H9 (cell line): Measurements from ENCODE around the gene KIF19. TPM values are rescaled to one million over a fixed set of nuclear protein-coding genes. Genes with fewer than 3 reads are reported as not detected.

Source experiments
- DNase-seq: peaks from one replicate; pipeline ENCODE4 v3.0.0-alpha.2; 2017
- H2AFZ ChIP-seq: one replicate; pipeline ENCODE4 v1.6.1; 2013; ENCODE audit warnings: mild to moderate bottlenecking, low read length, control low read depth, moderate library complexity
- H2AK5ac ChIP-seq: 2 replicates; pipeline ENCODE4 v1.6.1; 2013; ENCODE audit warnings: low read length, control low read depth, mixed read lengths; ENCODE audit not compliant: insufficient read length
- H2BK120ac ChIP-seq: one replicate; pipeline ENCODE4 v1.6.1; 2013; ENCODE audit warnings: low read depth, mild to moderate bottlenecking, low read length, control low read depth, inconsistent platforms; ENCODE audit not compliant: poor library complexity, severe bottlenecking
- H2BK12ac ChIP-seq: 2 replicates; pipeline ENCODE4 v1.6.1; 2013; ENCODE audit warnings: low read length, control low read depth, mixed read lengths, low read depth; ENCODE audit not compliant: insufficient read length
- H2BK15ac ChIP-seq: 2 replicates; pipeline ENCODE4 v1.6.1; 2013; ENCODE audit warnings: low read depth, low read length, control low read depth
- H2BK20ac ChIP-seq: one replicate; pipeline ENCODE4 v1.6.1; 2013; ENCODE audit warnings: low read depth, mild to moderate bottlenecking, low read length, control low read depth, inconsistent platforms; ENCODE audit not compliant: poor library complexity, severe bottlenecking
- H2BK5ac ChIP-seq: 2 replicates; pipeline ENCODE4 v1.6.1; 2013; ENCODE audit warnings: low read length, control low read depth, mixed read lengths; ENCODE audit not compliant: insufficient read length
- H3K14ac ChIP-seq: 2 replicates; pipeline ENCODE4 v1.6.1; 2013; ENCODE audit warnings: low read length, control low read depth; ENCODE audit not compliant: insufficient read depth
- H3K18ac ChIP-seq: 2 replicates; pipeline ENCODE4 v1.6.1; 2013; ENCODE audit warnings: low read depth, mild to moderate bottlenecking, mixed read lengths, low read length, control low read depth; ENCODE audit not compliant: insufficient read length
- H3K23ac ChIP-seq: 2 replicates; pipeline ENCODE4 v1.6.1; 2013; ENCODE audit warnings: low read length, control low read depth, mixed read lengths, low read depth; ENCODE audit not compliant: insufficient read length
- H3K23me2 ChIP-seq: 2 replicates; pipeline ENCODE4 v1.6.1; 2013; ENCODE audit warnings: low read depth, mild to moderate bottlenecking, mixed read lengths, low read length, control low read depth; ENCODE audit not compliant: insufficient read length, poor library complexity, severe bottlenecking
- H3K27ac ChIP-seq: 2 replicates; pipeline ENCODE4 v1.5.1; 2013; ENCODE audit warnings: low read length, control low read depth, mixed read lengths, low read depth; ENCODE audit not compliant: insufficient read length
- H3K27me3 ChIP-seq: 2 replicates; pipeline ENCODE4 v1.6.1; 2013; ENCODE audit warnings: low read length, control low read depth, inconsistent platforms; ENCODE audit not compliant: insufficient read depth
- H3K4ac ChIP-seq: 2 replicates; pipeline ENCODE4 v1.6.1; 2013; ENCODE audit warnings: low read depth, mild to moderate bottlenecking, control low read depth, inconsistent platforms, low read length, moderate library complexity
- H3K4me1 ChIP-seq: 2 replicates; pipeline ENCODE4 v1.6.1; 2013; ENCODE audit warnings: low read length, control low read depth, inconsistent platforms; ENCODE audit not compliant: insufficient read depth
- H3K4me2 ChIP-seq: 2 replicates; pipeline ENCODE4 v1.6.1; 2013; ENCODE audit warnings: low read length, control low read depth, mixed read lengths; ENCODE audit not compliant: insufficient read length, insufficient read depth
- H3K56ac ChIP-seq: 2 replicates; pipeline ENCODE4 v1.6.1; 2013; ENCODE audit warnings: low read depth, mild to moderate bottlenecking, mixed read lengths, low read length, control low read depth; ENCODE audit not compliant: insufficient read length
- H3K79me1 ChIP-seq: 2 replicates; pipeline ENCODE4 v1.6.1; 2013; ENCODE audit warnings: low read depth, mild to moderate bottlenecking, moderate library complexity, low read length, control low read depth, inconsistent platforms; ENCODE audit not compliant: insufficient read depth, poor library complexity, severe bottlenecking
- H3K79me2 ChIP-seq: 2 replicates; pipeline ENCODE4 v1.6.1; 2013; ENCODE audit warnings: low read length, control low read depth, inconsistent platforms; ENCODE audit not compliant: insufficient read depth
- H3K9ac ChIP-seq: 2 replicates; pipeline ENCODE4 v1.6.1; 2013; ENCODE audit warnings: low read length, control low read depth, mixed read lengths; ENCODE audit not compliant: insufficient read length; ENCODE audit errors: extremely low read depth
- H3K9me3 ChIP-seq: one replicate; pipeline ENCODE4 v1.6.1; 2013; ENCODE audit warnings: low read depth, low read length, inconsistent platforms; ENCODE audit not compliant: control insufficient read depth
- H3T11ph ChIP-seq: one replicate; pipeline ENCODE4 v1.6.1; 2013; ENCODE audit warnings: mild to moderate bottlenecking, low read length, control low read depth, inconsistent platforms
- H4K20me1 ChIP-seq: one replicate; pipeline ENCODE4 v1.6.1; 2013; ENCODE audit not compliant: control insufficient read depth, insufficient read length, insufficient read depth
- H4K5ac ChIP-seq: 2 replicates; pipeline ENCODE4 v1.6.1; 2013; ENCODE audit warnings: low read depth, mild to moderate bottlenecking, mixed read lengths, low read length, control low read depth; ENCODE audit not compliant: insufficient read length
- H4K8ac ChIP-seq: replicated peaks from 2 replicates; pipeline ENCODE4 v1.6.1; 2013; ENCODE audit warnings: low read length, control low read depth, mixed read lengths, low read depth; ENCODE audit not compliant: insufficient read length
- H4K91ac ChIP-seq: 2 replicates; pipeline ENCODE4 v1.6.1; 2013; ENCODE audit warnings: low read depth, mild to moderate bottlenecking, moderate library complexity, mixed read lengths, low read length, control low read depth; ENCODE audit not compliant: insufficient read length
- H3K27ac Mint-ChIP-seq, 3 experiments: 2 replicates in 2 of 3; 3 replicates in 1 of 3; pipeline ENCODE4 v1.8.0; 2020 to 2021; ENCODE audit warnings: mixed read lengths in 3 of 3, mild to moderate bottlenecking in 1 of 3, moderate library complexity in 1 of 3
- H3K27me3 Mint-ChIP-seq: 2 replicates; pipeline ENCODE4 v1.8.0; 2021; ENCODE audit warnings: low read depth, mild to moderate bottlenecking, moderate library complexity, mixed read lengths
- H3K36me3 Mint-ChIP-seq, 3 experiments: 2 replicates in 2 of 3; 3 replicates in 1 of 3; pipeline ENCODE4 v1.8.0; 2020 to 2021; ENCODE audit warnings: low read depth in 3 of 3, mixed read lengths in 3 of 3; ENCODE audit not compliant: insufficient read depth in 1 of 3
- H3K4me1 Mint-ChIP-seq, 2 experiments: 2 replicates each; pipeline ENCODE4 v1.8.0; 2020; ENCODE audit warnings: mixed read lengths in 2 of 2
- H3K4me3 Mint-ChIP-seq, 2 experiments: 2 replicates in 1 of 2; 3 replicates in 1 of 2; pipeline ENCODE4 v1.8.0; 2020 to 2021; ENCODE audit warnings: mild to moderate bottlenecking in 2 of 2, mixed read lengths in 2 of 2, moderate library complexity in 1 of 2
- H3K9me3 Mint-ChIP-seq, 2 experiments: 2 replicates in 1 of 2; 3 replicates in 1 of 2; pipeline ENCODE4 v1.8.0; 2020; ENCODE audit warnings: mild to moderate bottlenecking in 2 of 2, mixed read lengths in 2 of 2, moderate library complexity in 1 of 2
- CTCF ChIP-seq: fragments of 200-600 bp; sonication (generic); conservative IDR thresholded peaks from 3 replicates; pipeline ENCODE4 v1.8.0; 2021; ENCODE audit warnings: antibody characterized with exemption, mild to moderate bottlenecking
- WGBS: extraction: QIAGEN DNeasy Blood & Tissue Kit; methylation state at CpG from one replicate; pipeline ENCODE4 v1.1.7; 2013; ENCODE audit warnings: missing lambda C conversion rate, low lambda C conversion rate, mixed read lengths; ENCODE audit not compliant: insufficient read length; ENCODE audit errors: extremely low coverage; 5-methylcytosine and 5-hydroxymethylcytosine counted together
- total RNA-seq: library from RNA; stranded (reverse); gene quantifications from 2 replicates; pipeline ENCODE4 v1.2.1, GENCODE V29; 2021

The KIF19 gene
- total RNA-seq, 1 experiment from 2014 or later: 0.13 TPM

DNA sequence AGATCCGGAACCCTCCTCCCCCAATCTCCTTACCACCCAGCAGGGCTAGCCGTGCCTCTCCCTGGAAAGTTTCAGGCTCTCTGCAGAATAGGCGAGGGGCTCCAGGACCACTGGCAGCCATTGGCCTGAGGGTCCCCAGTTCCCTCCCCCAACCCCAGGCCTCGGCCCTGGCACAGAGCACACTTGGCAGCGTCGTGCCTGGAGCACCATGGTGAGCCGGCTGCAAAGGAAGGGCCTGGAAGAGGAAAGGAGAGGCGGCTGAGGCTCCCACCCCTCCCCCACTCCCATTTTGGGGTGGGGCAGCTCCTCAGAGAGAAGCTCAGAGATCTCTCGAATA lies 36.0 kb downstream of the KIF19 start:
- peaks cover 15 to 36% of the 10 kb centered on the region in 2 experiments for H3K4me1 Mint-ChIP-seq
- H3K27me3 Mint-ChIP-seq: peaks cover 60% of the 10 kb centered on the region
- peaks cover 3% of the 10 kb centered on the region for H3K23me2 ChIP-seq

More for the DNA sequence above, 36.0 kb downstream of the KIF19 start:
- Histone ChIP-seq H2AK5ac (no peak overlapping the region), H2BK120ac (no peak overlapping the region), H2BK15ac (no peak overlapping the region), H4K91ac (no peak overlapping the region), H4K8ac (no peak overlapping the region), H2BK20ac (no peak overlapping the region), H3K9ac (no peak overlapping the region), H3K79me2 (no peaks in the 10 kb centered on the region), H3K18ac (peak overlapping the region; percentile 59), H3K14ac (0 out of 2 replicates have a peak overlapping the region, but pooled peaks have one; percentile 39), H3K4me1 (peaks cover 2% of the 10 kb centered on the region; the same call in 1 of the 2 replicates), H3K23ac (no peak overlapping the region), H2BK12ac (no peak overlapping the region), H3K9me3 (no peaks in the 10 kb centered on the region), H2BK5ac (no peak overlapping the region), H3T11ph (no peak overlapping the region), H3K79me1 (no peaks in the 10 kb centered on the region), H4K20me1 (no peaks in the 10 kb centered on the region), H4K5ac (no peak overlapping the region), H3K56ac (no peak overlapping the region), H2AFZ (no peak overlapping the region), H3K4me2 (peak overlapping the region; percentile 7), H3K27me3 (no peaks in the 10 kb centered on the region), H3K4ac (no peak overlapping the region), H3K27ac (no peak overlapping the region)
- no CpG with 5 or more reads among the region's 9 CpGs for WGBS
- Mint-ChIP-seq H3K27ac (peak overlapping the region in 1 of 3 experiments; percentile 95; a peak in 3 of 7 replicates), H3K36me3 (peaks cover 0 to 9% (median 7%) of the 10 kb centered on the region in 3 experiments; a peak in 4 of 7 replicates), H3K9me3 (no peaks in the 10 kb centered on the region; a peak in 1 of 5 replicates), H3K4me3 (peak overlapping the region; percentile 33 to 81; a peak in 4 of 5 replicates)
- TF ChIP-seq CTCF: no peak
- no peak for DNase-seq
